ENCODE measurements around the gene C1orf159.

Gene C1orf159

DNA sequence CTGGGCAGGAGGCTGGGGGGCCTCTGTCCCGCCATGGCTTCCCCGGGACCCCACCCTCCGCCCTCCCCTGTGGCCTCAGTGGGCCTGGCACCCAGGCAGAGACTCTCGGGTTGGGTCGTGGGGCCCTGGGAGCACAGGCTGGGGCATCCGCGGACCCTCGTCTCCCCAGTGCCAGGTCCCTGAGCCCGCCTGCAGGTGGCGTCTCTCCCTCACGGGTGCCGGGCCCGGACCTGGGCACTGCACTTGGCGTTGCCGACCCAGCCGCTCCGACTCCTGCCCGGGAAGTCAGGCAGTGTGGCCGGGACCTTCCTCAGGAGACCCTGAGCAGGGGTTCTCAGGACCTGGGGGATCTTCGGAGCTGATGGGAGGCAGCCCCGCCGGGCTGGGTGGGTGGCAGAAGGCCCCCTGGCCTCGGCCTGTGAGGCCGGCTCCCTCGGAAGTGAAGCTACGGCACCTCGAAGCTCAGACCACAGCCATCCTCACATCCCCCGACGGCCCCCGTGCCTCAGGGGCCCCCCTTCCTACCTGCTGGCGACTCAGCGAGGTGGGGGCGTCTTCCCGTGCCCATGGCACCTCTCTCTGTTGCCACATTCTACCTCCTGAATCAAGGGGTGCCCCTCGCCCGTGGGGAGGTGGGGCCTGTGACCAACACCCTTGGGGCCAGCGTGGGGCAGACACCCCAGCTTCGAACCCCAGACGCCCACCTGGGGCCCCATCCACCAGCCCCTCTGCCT is 6.4 kb upstream of the C1orf159 start:
- H4K8ac ChIP-seq (ENCODE audit: low read length) = peak overlapping the region; percentile 80
- DNase-seq = peak; percentile 68
- no peak overlapping the region for H3K23ac ChIP-seq (ENCODE audit: low read length in 2 of 2)
- peaks cover 21% of the 10 kb centered on the region for H3K4me1 ChIP-seq (ENCODE audit: control insufficient read depth, insufficient read depth, low read depth, low read length)
- no peak overlapping the region for H2AFZ ChIP-seq (ENCODE audit: low read depth, low read length)
- H2BK120ac ChIP-seq (ENCODE audit: low read depth, low read length) = peak overlapping the region; percentile 54
- H3K27ac ChIP-seq (ENCODE audit: low read length, poor library complexity, severe bottlenecking) = no peak overlapping the region
- H4K91ac ChIP-seq (ENCODE audit: low read length) = peak overlapping the region; percentile 31
- peaks cover 14 to 43% of the 10 kb centered on the region in 2 experiments for H3K27me3 ChIP-seq (ENCODE audit: control insufficient read depth in 1 of 2, insufficient read depth in 1 of 2, low read length in 2 of 2)
- peaks cover 0 to 4% of the 10 kb centered on the region in 2 experiments for H3K36me3 ChIP-seq (ENCODE audit: control insufficient read depth in 1 of 2, insufficient read depth in 2 of 2, low read depth in 1 of 2, low read length in 2 of 2)
- peak overlapping the region in 1 of 2 experiments; percentile 18 for H3K18ac ChIP-seq (ENCODE audit: low read depth in 1 of 2, low read length in 2 of 2)
- peak overlapping the region; percentile 47 for H3K4me2 ChIP-seq (ENCODE audit: low read length, poor library complexity, severe bottlenecking)
- H3K4me3 ChIP-seq (ENCODE audit: insufficient read depth in 1 of 2, low read depth in 1 of 2, low read length in 2 of 2) = peak overlapping the region in 1 of 2 experiments; percentile 65
- H3K14ac ChIP-seq (ENCODE audit: low read length in 2 of 2) = no peak overlapping the region
- no peak overlapping the region for H2BK5ac ChIP-seq (ENCODE audit: low read depth, low read length, poor library complexity, severe bottlenecking)
- H3K9me3 ChIP-seq (ENCODE audit: control insufficient read depth, low read length) = no peaks in the 10 kb centered on the region
- H2AK5ac ChIP-seq (ENCODE audit: low read length, severe bottlenecking) = peak overlapping the region; percentile 26
- WGBS = 37% methylated on average over 39 of the region's 39 CpGs
- H2BK15ac ChIP-seq (ENCODE audit: low read depth, poor library complexity, severe bottlenecking) = no peak overlapping the region
- H3K79me1 ChIP-seq (replicated peaks; ENCODE audit: low read length, poor library complexity, severe bottlenecking) = no peaks in the 10 kb centered on the region
- peak overlapping the region; percentile 53 for H3K9ac ChIP-seq (ENCODE audit: low read length)
- H3K4ac ChIP-seq (ENCODE audit: low read depth in 1 of 2, low read length in 2 of 2) = no peak overlapping the region
- no peak overlapping the region for H2BK12ac ChIP-seq (ENCODE audit: low read length in 2 of 2)

DNA sequence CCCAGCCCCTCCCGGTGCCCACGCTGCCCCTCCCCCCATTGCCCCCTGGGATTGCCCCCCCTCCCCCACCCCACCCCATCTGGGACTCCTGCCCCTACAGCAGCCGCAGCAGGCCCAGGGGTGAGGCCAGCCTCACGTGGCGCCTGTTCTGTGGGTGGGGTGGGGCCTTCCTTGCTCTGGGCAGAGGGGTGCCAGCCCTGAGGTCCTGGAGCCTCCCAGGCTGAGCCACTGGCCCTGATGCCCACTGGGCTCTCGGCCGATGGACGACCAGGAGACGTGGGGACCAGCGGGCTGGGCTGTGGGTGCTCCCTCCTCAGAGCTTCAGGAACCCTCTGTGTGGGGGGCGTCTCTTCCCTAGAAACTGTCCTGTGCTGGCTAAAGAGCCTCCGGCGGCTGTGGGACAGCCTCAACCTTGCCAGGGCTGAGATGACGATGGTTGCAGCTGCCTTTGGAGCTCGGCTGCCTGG is 5.8 kb upstream of the C1orf159 start:
- Histone ChIP-seq H3K9ac (ENCODE audit: low read length) (no peak overlapping the region), H2AK5ac (ENCODE audit: low read length, severe bottlenecking) (peak overlapping the region; percentile 2), H3K9me3 (ENCODE audit: control insufficient read depth, low read length) (no peaks in the 10 kb centered on the region), H3K79me1 (replicated peaks; ENCODE audit: low read length, poor library complexity, severe bottlenecking) (no peaks in the 10 kb centered on the region), H3K18ac (ENCODE audit: low read depth in 1 of 2, low read length in 2 of 2) (peak overlapping the region in 1 of 2 experiments; percentile 18), H2AFZ (ENCODE audit: low read depth, low read length) (no peak overlapping the region), H4K91ac (ENCODE audit: low read length) (no peak overlapping the region), H3K36me3 (ENCODE audit: control insufficient read depth in 1 of 2, insufficient read depth in 2 of 2, low read depth in 1 of 2, low read length in 2 of 2) (peaks cover 0 to 4% of the 10 kb centered on the region in 2 experiments), H4K8ac (ENCODE audit: low read length) (no peak overlapping the region), H2BK120ac (ENCODE audit: low read depth, low read length) (peak overlapping the region; percentile 54), H2BK15ac (ENCODE audit: low read depth, poor library complexity, severe bottlenecking) (no peak overlapping the region), H3K4me2 (ENCODE audit: low read length, poor library complexity, severe bottlenecking) (peak overlapping the region; percentile 47), H3K27me3 (ENCODE audit: control insufficient read depth in 1 of 2, insufficient read depth in 1 of 2, low read length in 2 of 2) (peaks cover 15 to 44% of the 10 kb centered on the region in 2 experiments), H3K14ac (ENCODE audit: low read length in 2 of 2) (no peak overlapping the region), H3K4ac (ENCODE audit: low read depth in 1 of 2, low read length in 2 of 2) (no peak overlapping the region), H3K4me1 (ENCODE audit: control insufficient read depth, insufficient read depth, low read depth, low read length) (peaks cover 23% of the 10 kb centered on the region), H3K23ac (ENCODE audit: low read length in 2 of 2) (no peak overlapping the region), H2BK12ac (ENCODE audit: low read length in 2 of 2) (no peak overlapping the region), H3K27ac (ENCODE audit: low read length, poor library complexity, severe bottlenecking) (no peak overlapping the region), H2BK5ac (ENCODE audit: low read depth, low read length, poor library complexity, severe bottlenecking) (no peak overlapping the region), H3K4me3 (ENCODE audit: insufficient read depth in 1 of 2, low read depth in 1 of 2, low read length in 2 of 2) (no peak overlapping the region)
- no peak for DNase-seq
- WGBS = 81% methylated on average over 13 of the region's 15 CpGs

DNA sequence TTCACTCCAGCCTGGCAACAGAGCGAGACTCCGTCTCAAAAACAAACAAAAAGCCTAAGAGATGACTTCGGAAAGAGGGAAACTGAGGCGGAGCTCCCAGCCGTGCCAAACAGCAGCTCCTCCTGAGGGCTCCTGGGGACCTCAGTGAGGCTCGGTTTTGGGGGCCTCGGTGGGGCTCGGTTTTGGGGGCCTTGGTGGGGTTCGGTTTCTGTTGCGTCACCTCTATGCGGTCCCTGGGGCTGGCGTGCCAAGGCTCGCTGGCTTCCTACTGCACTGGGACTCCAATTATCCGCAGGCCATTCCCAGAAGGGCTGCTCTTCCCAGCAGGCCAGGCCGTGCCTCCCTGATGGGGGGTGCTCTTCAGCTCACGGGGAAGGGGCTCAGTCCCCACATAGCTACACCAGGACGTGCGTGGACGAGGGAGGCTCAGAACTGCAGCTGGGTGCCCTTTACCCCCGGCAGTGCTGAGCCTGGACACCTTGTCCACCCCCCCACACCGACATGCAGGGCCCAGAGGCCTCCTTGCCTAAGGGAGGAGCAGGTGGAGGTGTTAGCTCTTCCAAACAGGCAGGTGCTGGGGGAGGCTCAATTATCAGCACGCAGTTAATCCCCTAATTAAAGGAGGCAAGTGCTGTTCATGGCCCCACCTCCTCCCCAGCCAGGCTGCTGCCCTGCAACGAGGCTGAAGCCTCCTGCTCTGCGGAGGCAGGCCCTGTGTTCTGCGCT is 5.1 kb upstream of the C1orf159 start:
- peak overlapping the region; percentile 36 for H2AK5ac ChIP-seq (ENCODE audit: low read length, severe bottlenecking)
- no peaks in the 10 kb centered on the region for H3K9me3 ChIP-seq (ENCODE audit: control insufficient read depth, low read length)
- no peak overlapping the region for H3K4ac ChIP-seq (ENCODE audit: low read depth in 1 of 2, low read length in 2 of 2)
- no peak overlapping the region for H2BK15ac ChIP-seq (ENCODE audit: low read depth, poor library complexity, severe bottlenecking)
- H3K4me2 ChIP-seq (ENCODE audit: low read length, poor library complexity, severe bottlenecking) = no peak overlapping the region
- H3K27ac ChIP-seq (ENCODE audit: low read length, poor library complexity, severe bottlenecking) = no peak overlapping the region
- no peak overlapping the region for H2BK5ac ChIP-seq (ENCODE audit: low read depth, low read length, poor library complexity, severe bottlenecking)
- peaks cover 24% of the 10 kb centered on the region for H3K4me1 ChIP-seq (ENCODE audit: control insufficient read depth, insufficient read depth, low read depth, low read length)
- no peak overlapping the region for H4K8ac ChIP-seq (ENCODE audit: low read length)
- 85% methylated on average over 21 of the region's 25 CpGs for WGBS
- peak overlapping the region; percentile 37 for H4K91ac ChIP-seq (ENCODE audit: low read length)
- H3K9ac ChIP-seq (ENCODE audit: low read length) = no peak overlapping the region
- no peak overlapping the region for H3K14ac ChIP-seq (ENCODE audit: low read length in 2 of 2)
- no peaks in the 10 kb centered on the region for H3K79me1 ChIP-seq (replicated peaks; ENCODE audit: low read length, poor library complexity, severe bottlenecking)
- H3K4me3 ChIP-seq (ENCODE audit: insufficient read depth in 1 of 2, low read depth in 1 of 2, low read length in 2 of 2) = no peak overlapping the region
- peaks cover 0 to 4% of the 10 kb centered on the region in 2 experiments for H3K36me3 ChIP-seq (ENCODE audit: control insufficient read depth in 1 of 2, insufficient read depth in 2 of 2, low read depth in 1 of 2, low read length in 2 of 2)
- H2BK12ac ChIP-seq (ENCODE audit: low read length in 2 of 2) = no peak overlapping the region
- no peak overlapping the region for H2BK120ac ChIP-seq (ENCODE audit: low read depth, low read length)
- H3K27me3 ChIP-seq (ENCODE audit: control insufficient read depth in 1 of 2, insufficient read depth in 1 of 2, low read length in 2 of 2) = peaks cover 15 to 44% of the 10 kb centered on the region in 2 experiments
- no peak for DNase-seq
- H3K18ac ChIP-seq (ENCODE audit: low read depth in 1 of 2, low read length in 2 of 2) = no peak overlapping the region
- H2AFZ ChIP-seq (ENCODE audit: low read depth, low read length) = no peak overlapping the region
- no peak overlapping the region for H3K23ac ChIP-seq (ENCODE audit: low read length in 2 of 2)

DNA sequence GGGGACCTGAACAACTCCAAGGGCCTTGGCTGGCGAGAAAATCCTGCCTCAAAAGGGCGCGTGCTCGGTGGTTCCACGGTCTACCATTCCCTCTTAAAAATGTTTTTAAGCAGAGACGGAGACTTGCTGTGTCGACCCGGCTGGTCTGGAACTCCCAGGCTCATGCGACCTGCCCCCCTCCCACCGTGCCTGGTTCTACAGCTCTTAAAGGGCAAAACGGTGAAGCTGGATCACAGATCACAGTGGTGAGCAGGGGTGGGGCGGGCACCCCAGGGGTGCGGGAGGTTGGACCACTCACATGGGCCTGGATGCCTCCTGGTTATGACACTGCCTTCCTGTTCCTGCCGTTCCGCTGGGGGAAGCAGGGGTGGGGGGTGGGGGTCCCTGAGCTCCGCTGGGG is 4.2 kb upstream of the C1orf159 start:
- Histone ChIP-seq H3K79me1 (replicated peaks; ENCODE audit: low read length, poor library complexity, severe bottlenecking) (peaks cover 3% of the 10 kb centered on the region), H2BK12ac (ENCODE audit: low read length in 2 of 2) (no peak overlapping the region), H3K14ac (ENCODE audit: low read length in 2 of 2) (no peak overlapping the region), H2BK120ac (ENCODE audit: low read depth, low read length) (no peak overlapping the region), H3K4ac (ENCODE audit: low read depth in 1 of 2, low read length in 2 of 2) (no peak overlapping the region), H4K8ac (ENCODE audit: low read length) (no peak overlapping the region), H2AK5ac (ENCODE audit: low read length, severe bottlenecking) (no peak overlapping the region), H3K27me3 (ENCODE audit: control insufficient read depth in 1 of 2, insufficient read depth in 1 of 2, low read length in 2 of 2) (peaks cover 15 to 44% of the 10 kb centered on the region in 2 experiments), H3K4me1 (ENCODE audit: control insufficient read depth, insufficient read depth, low read depth, low read length) (peaks cover 25% of the 10 kb centered on the region), H4K91ac (ENCODE audit: low read length) (no peak overlapping the region), H3K27ac (ENCODE audit: low read length, poor library complexity, severe bottlenecking) (no peak overlapping the region), H3K4me2 (ENCODE audit: low read length, poor library complexity, severe bottlenecking) (no peak overlapping the region), H2BK5ac (ENCODE audit: low read depth, low read length, poor library complexity, severe bottlenecking) (no peak overlapping the region), H3K9me3 (ENCODE audit: control insufficient read depth, low read length) (no peaks in the 10 kb centered on the region), H2AFZ (ENCODE audit: low read depth, low read length) (no peak overlapping the region), H2BK15ac (ENCODE audit: low read depth, poor library complexity, severe bottlenecking) (no peak overlapping the region), H3K4me3 (ENCODE audit: insufficient read depth in 1 of 2, low read depth in 1 of 2, low read length in 2 of 2) (no peak overlapping the region), H3K36me3 (ENCODE audit: control insufficient read depth in 1 of 2, insufficient read depth in 2 of 2, low read depth in 1 of 2, low read length in 2 of 2) (peaks cover 0 to 6% of the 10 kb centered on the region in 2 experiments), H3K23ac (ENCODE audit: low read length in 2 of 2) (no peak overlapping the region), H3K18ac (ENCODE audit: low read depth in 1 of 2, low read length in 2 of 2) (no peak overlapping the region), H3K9ac (ENCODE audit: low read length) (no peak overlapping the region)
- no peak for DNase-seq
- 85% methylated on average over 16 of the region's 16 CpGs for WGBS
